A549 (cell line): ENCODE results near the gene LRRC9.

Source experiments
- CTCF ChIP-seq: fragments of >200 bp; sonication (Bioruptor Twin); formaldehyde crosslinking; IDR thresholded peaks from 3 replicates; pipeline ENCODE4 v1.5.1; 2016
- ESRRA ChIP-seq: fragments of 150-350 bp; IDR thresholded peaks from 2 replicates; pipeline ENCODE4 v1.6.1; 2014; ENCODE audit warnings: mild to moderate bottlenecking, low read length, borderline replicate concordance
- HOXA7 ChIP-seq: fragments of 250-450 bp; sonication (Bioruptor Pico); IDR thresholded peaks from 2 replicates; pipeline ENCODE4 v1.5.0; 2020; ENCODE audit warnings: mild to moderate bottlenecking, moderate library complexity
- MAX ChIP-seq: IDR thresholded peaks from 2 replicates; pipeline ENCODE4 v1.6.1; 2012
- NPAS2 ChIP-seq: fragments of 250-450 bp; sonication (Bioruptor Pico); IDR thresholded peaks from 2 replicates; pipeline ENCODE4 v1.8.0; 2022; ENCODE audit warnings: mild to moderate bottlenecking, moderate library complexity, borderline replicate concordance
- NR3C1 ChIP-seq: fragments of >200 bp; sonication (Bioruptor Twin); formaldehyde crosslinking; IDR thresholded peaks from 3 replicates; pipeline ENCODE4 v1.6.1; 2017
- POLR2A ChIP-seq: IDR thresholded peaks from 2 replicates; pipeline ENCODE4 v1.6.1; 2012; ENCODE audit warnings: mild to moderate bottlenecking, low read length
- RAD21 ChIP-seq, 2 experiments: fragments of >200 bp in 1 of 2; sonication (Bioruptor Twin) in 1 of 2; formaldehyde crosslinking in 1 of 2; IDR thresholded peaks in 1 of 2; conservative IDR thresholded peaks in 1 of 2; 2 replicates in 1 of 2; 3 replicates in 1 of 2; pipeline ENCODE4 v1.6.1; 2012 to 2018; ENCODE audit warnings: inconsistent platforms in 1 of 2
- RARB ChIP-seq: fragments of 250-450 bp; sonication (Bioruptor Pico); IDR thresholded peaks from 2 replicates; pipeline ENCODE4 v1.8.0; 2021; ENCODE audit warnings: mild to moderate bottlenecking, moderate library complexity
- RCOR1 ChIP-seq: fragments of 150-350 bp; IDR thresholded peaks from 2 replicates; pipeline ENCODE4 v1.6.1; 2014; ENCODE audit warnings: antibody characterized with exemption, low read length, low read depth
- RFX5 ChIP-seq: fragments of 450-650 bp; IDR thresholded peaks from 2 replicates; pipeline ENCODE4 v1.7.1; 2014; ENCODE audit warnings: antibody characterized with exemption, mild to moderate bottlenecking, moderate library complexity
- USF2 ChIP-seq: fragments of 450-650 bp; IDR thresholded peaks from 2 replicates; pipeline ENCODE4 v1.6.1; 2014; ENCODE audit warnings: antibody characterized with exemption
- ZFP36 ChIP-seq: fragments of 450-650 bp; IDR thresholded peaks from 2 replicates; pipeline ENCODE4 v1.6.1; 2014; ENCODE audit warnings: borderline replicate concordance; ENCODE audit not compliant: partially characterized antibody
- ZNF302 ChIP-seq: fragments of 250-450 bp; sonication (Bioruptor Pico); IDR thresholded peaks from 2 replicates; pipeline ENCODE4 v1.9.0; 2021; ENCODE audit warnings: inconsistent platforms, mild to moderate bottlenecking, moderate library complexity

- no peak for TF ChIP-seq CTCF
- TF ChIP-seq MAX, result no peak
- TF ChIP-seq HOXA7 (CRISPR knock-in tag), result no peak
- no peak for TF ChIP-seq POLR2A
- no peak for TF ChIP-seq ESRRA
- TF ChIP-seq NR3C1, result no peak
- TF ChIP-seq NPAS2 (CRISPR knock-in tag), result no peak
- no peak for TF ChIP-seq USF2
- TF ChIP-seq ZFP36, result no peak
- TF ChIP-seq RFX5, result no peak
- TF ChIP-seq RCOR1, result no peak
- no peak for TF ChIP-seq RARB
- TF ChIP-seq ZNF302, result no peak
- no peak for TF ChIP-seq RAD21 (conservative IDR thresholded peaks at IDR 0.05 in 1 of 2, IDR thresholded peaks at IDR 0.05 in 1 of 2)
Measured at GRCh38 chr14:59871166-59871495, 48.8 kb upstream of the LRRC9 start.
